Measurements from ENCODE around the gene CARNS1.

Gene CARNS1

GRCh38 chr11:67376063-67376820 is 39.2 kb upstream of the CARNS1 start:
- no peak for DNase-seq (ENCODE audit: low read depth in 1 of 2, low spot score in 1 of 2)

DNA sequence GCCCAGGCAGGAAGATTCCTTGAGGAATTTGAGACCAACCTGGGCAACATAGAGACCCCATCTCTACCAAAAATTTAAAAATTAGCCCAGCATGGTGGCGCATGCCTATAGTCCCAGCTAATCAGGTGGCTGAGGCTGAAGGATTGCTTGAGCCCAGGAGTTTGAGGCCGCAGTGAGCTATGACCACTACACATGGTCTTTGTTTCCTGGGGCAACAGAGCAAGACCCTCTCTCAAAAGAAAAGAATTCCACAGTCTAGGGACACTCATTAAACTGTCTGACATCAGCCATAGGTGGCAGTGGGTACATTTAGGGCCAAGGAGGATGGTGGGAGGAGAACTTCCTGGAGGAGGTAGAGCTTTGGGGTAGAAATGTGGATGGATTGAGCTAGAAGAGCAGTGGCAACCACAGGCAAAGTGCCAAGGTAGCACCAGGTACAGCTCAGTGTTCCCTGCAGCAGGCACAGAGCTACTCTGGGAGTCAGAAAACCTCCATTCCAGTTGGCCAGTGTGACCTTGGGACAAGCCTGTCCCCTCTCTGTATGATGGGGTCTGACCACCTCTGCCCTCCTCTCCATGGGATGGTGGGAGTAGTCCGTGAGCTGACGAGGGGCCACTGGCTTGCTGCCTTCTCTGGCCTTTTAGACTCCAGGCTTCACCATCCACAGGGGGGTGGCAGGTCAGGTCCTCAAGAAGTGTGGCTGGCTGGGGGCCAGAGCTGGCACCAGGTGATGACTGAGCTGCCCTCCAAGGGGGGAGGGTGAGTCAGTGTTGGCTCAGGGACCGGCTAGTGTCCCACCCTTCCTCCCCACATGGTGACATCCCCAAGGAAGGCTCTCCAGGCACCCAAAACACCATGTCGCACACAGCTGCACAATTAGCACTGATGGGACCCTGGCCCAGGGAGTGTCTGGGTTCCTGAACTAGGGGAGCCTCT is 38.3 kb upstream of the CARNS1 start:
- no peak for DNase-seq (ENCODE audit: low read depth in 1 of 2, low spot score in 1 of 2)

DNA sequence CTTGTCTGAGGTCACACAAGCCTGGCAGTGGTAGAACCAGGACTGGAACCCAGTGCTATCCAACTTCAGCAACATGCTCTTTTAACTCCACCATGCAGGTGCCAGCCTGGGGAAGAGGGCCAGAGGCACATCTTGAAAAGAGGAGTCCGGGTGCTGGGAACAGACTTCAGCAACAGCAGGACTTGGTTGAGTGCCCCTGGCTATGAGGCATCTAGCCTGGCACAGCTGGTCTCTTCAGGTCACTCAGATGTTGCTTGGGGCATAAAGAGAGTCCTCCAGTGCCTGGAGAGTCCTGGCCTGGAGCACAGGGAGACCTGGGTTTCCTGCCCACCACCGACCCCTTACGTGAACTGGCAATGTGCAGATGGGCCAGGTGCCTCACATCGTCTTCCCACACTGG is 36.9 kb upstream of the CARNS1 start:
- DNase-seq (ENCODE audit: low read depth in 1 of 2, low spot score in 1 of 2) = no peak

DNA sequence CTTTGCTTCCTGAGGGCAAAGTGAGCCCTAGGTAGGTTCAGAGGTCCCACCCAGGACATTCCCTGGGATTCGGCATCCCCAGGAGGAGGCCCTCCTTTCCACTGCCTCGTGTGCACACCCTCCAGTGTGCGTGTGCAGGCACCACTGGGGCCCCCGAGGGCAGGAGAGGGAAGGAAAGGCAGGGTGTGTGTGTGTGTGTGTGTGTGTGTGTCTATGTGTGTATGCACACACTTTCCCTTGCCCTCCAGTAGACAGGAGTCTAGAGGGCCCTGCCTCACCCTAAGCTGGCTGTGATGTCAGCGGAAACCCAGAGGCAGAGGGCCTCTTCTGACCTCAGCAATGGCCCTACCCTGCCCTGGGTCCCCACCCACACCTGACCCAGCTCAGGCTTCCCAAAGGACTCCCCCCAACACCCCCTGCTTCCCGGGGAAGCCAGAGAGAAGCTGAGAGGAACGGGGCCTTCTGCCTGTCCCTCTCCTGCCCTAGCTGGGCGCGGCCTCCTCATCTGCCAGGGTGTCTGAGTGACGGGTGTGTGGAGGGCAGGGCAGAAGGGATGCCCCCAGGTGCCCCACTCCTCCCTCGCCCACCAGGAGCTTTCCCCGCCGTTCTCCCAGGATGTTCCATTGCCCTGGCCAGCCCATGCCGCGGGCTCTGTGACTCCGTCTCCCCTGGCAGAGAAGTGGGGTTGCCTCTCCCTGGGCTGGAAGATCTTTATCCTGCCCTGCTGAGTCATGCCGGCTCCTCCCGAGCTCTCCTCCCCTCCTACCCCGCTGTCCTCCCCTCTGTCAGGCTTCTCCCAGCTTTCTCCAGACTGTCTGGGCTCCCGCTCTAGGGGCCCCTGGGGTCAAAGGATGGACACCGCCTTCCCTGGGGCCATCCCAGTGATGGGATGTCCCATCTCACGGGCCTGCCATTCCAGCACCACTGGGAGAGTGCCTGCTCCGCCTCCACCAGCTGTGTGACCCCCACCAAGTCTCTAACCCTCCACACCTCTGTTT is 36.1 kb upstream of the CARNS1 start:
- DNase-seq (ENCODE audit: low read depth in 1 of 2, low spot score in 1 of 2) = no peak

- no peak for DNase-seq (ENCODE audit: low read depth in 1 of 2, low spot score in 1 of 2)
Observed at GRCh38 chr11:67381244-67381972, 34.1 kb upstream of the CARNS1 start.

DNA sequence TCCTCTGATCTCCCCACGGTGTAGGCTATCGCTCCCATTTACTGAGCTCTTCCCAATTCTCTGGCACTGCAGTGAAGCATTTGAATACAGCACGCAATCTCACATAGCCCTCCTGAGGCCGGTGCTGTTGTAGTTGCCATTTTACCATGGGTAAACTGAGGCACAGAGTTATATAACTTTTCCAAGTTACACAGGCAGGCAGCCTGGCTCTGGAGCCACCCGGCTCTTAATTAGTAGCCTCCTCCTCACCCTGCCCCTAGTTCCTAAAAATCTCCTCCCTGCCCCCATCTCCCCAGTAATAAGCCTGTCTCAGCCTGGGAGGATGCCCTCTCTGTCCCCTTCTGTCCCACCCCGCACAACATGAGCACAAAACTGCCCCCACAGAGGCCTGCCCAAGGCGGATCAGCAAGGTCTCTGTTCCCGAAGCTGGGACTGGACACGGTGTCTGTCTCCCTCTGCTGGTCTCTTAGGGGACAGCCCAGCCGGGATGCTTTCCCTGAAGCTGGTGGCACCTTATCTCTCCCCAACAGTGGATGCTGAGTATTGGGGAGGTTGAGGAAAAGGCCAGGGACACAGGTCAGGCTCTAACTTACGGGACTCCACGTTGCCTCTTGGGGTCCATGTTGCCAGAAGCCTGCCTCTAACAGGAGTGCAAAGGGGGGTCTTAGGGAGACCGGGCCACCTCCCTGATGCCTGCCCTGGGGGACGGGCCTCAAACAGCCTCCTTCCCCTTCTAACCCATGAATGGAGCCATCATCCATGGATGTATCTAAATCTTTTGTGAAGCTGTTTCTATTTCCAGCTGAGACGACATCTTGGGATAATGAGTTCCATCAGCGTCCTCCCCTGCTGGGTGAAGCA is 33.0 kb upstream of the CARNS1 start:
- DNase-seq (ENCODE audit: low read depth in 1 of 2, low spot score in 1 of 2) = peak; percentile 72 to 75

GRCh38 chr11:67384851-67385366 is 30.6 kb upstream of the CARNS1 start:
- DNase-seq (ENCODE audit: low read depth in 1 of 2, low spot score in 1 of 2) = no peak

DNA sequence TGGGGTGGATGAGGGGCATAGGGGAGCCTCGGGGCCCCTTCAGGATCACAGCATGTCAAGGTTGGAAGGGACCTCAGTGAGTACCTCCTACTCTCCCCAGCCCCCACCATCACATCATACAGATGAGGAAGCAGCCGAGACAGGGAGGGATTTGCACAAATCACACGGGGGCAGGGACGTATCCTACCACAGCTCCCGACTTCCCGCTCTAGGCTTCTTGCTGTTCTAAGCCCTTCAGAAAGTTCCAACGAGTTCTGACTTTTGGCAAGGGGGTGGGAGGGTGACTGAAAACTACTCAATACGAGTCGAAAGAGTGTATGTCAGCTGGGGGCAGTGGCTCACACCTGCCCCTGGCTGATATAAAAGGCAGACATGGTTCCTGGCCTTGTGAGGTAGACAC is 28.4 kb upstream of the CARNS1 start:
- no peak for DNase-seq (ENCODE audit: low read depth in 1 of 2, low spot score in 1 of 2)

DNA sequence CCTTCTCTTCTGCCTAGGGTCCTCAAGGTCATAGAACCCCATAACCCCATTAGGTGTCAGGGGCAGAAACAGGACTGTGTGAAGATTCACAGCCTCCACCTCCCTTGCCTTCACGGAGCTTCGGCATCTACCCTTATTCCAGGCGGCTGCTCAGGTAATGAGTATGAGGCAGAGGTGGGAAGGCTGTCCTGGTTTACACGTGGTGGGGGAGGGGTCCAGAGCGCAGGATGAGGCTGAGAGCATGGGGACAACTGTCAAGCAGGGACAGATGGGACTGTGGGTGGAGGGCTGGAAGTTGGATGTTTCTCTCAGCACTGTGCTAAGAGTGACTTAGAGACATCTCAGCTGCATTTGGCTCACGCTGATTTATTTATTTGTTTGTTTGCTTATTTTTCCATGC is 28.0 kb upstream of the CARNS1 start:
- no peak for DNase-seq (ENCODE audit: low read depth in 1 of 2, low spot score in 1 of 2)

GRCh38 chr11:67389477-67389876 is 26.0 kb upstream of the CARNS1 start:
- no peak for DNase-seq (ENCODE audit: low read depth in 1 of 2, low spot score in 1 of 2)

- no peak for DNase-seq (ENCODE audit: low read depth in 1 of 2, low spot score in 1 of 2)
Observed at GRCh38 chr11:67390947-67391303, 24.6 kb upstream of the CARNS1 start.

DNA sequence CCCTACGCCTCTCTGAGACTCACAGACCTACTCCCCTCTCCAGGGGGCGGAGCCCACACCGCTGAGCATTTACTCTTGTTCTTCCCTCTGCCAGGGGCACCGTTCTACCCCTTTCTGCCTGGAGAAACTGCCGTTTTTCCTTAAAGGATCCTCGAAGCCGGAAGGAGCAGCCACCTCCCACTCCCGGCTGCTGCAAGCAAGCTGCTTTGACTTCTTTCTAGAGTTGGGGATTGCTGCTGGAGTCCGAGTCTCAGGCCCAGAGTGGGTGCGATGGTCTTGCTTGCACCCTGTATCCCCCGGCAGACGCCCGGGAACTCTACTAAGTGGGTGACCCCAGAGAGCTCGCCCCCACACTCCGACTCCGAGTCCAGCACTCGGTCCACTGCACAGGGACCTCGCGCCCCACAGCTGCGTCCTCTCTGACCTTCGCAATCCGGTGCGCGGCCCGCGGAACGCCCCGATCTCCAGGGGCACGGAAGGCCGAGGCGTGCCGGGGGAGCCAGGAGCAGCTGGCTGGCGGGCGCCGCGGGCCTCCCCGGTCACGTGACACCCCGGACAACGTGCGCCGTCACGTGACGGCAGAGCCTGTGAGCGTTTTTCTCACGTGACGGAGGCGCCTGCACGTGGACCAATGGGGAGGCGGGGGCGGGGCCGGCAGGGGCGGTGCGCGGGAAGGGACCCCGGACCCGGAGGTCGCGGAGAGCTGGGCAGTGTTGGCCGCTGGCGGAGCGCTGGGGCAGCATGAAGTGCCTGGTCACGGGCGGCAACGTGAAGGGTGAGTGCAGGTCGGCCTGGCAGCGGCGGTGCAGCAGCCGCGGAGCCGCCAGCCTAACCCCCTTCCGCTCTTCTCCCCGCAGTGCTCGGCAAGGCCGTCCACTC is 23.9 kb upstream of the CARNS1 start, which contains the start of gene RAD9A:
TSS of gene RAD9A (plus strand) at position 683 of the 879 bp plus-strand sequence. CDS start at position 742, 59 bp downstream.
- peak; percentile 85 to 90 for DNase-seq (ENCODE audit: low read depth in 1 of 2, low spot score in 1 of 2)

- no peak for DNase-seq (ENCODE audit: low read depth in 1 of 2, low spot score in 1 of 2)
Observed at GRCh38 chr11:67392183-67392715, 23.2 kb upstream of the CARNS1 start.

GRCh38 chr11:67393437-67393836 is 22.0 kb upstream of the CARNS1 start:
- DNase-seq (ENCODE audit: low read depth in 1 of 2, low spot score in 1 of 2) = no peak

DNA sequence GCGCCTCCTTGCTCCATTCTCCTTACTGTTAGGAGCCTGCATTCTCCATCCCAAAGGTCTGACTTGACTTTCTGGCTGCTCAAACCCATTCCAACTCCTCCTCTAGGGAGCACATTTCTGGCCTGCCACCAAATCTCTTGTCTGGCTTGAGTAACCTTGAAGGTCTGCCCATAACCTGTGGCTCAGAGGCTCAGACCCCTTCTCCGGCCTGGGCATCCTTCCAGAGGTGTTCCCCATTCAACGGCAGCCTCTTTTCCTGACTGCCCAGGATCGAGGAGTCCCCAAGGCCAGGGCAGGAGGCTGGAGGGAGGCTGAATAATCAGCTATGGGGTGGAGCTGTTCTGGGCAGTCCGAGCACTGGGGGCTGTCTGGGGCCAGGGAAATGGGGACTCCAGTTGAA is 21.5 kb upstream of the CARNS1 start:
- DNase-seq (ENCODE audit: low read depth in 1 of 2, low spot score in 1 of 2) = no peak

DNA sequence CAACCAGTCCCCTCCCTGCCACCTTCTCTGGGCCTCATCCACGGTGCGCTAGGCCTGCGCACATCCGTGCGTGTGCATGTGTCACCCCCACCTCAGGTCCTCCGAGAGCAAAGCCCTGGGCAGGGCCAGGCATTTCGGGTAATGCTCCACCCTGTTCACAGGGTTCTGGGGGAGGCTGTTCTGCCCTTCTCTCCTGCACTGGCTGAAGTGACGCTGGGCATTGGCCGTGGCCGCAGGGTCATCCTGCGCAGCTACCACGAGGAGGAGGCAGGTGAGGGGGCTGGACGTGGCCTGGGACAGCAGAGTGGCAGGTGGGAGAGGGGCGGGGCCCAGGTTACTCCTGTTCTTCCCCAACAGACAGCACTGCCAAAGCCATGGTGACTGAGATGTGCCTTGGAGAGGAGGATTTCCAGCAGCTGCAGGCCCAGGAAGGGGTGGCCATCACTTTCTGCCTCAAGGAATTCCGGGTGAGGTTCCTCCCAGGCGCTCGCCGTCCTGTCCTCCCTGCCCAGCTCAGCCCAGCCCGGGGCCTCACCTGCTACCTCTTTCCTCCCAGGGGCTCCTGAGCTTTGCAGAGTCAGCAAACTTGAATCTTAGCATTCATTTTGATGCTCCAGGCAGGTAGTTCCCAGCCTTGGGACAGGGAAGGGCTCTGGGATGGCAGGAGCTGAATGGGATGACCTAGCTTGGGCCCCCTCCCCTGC is 19.8 kb upstream of the CARNS1 start:
- DNase-seq (ENCODE audit: low read depth in 1 of 2, low spot score in 1 of 2) = no peak

DNA sequence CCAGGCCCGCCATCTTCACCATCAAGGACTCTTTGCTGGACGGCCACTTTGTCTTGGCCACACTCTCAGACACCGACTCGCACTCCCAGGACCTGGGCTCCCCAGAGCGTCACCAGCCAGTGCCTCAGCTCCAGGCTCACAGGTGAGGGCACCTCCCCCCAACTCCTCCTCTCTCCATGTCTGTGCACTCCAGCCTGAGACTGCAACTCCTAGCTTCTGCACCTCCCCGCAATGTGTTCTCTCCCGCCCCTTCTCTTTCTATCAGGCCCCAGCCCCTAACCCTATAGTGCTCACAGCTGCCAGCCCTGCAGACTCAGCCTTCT is 19.3 kb upstream of the CARNS1 start:
- DNase-seq (ENCODE audit: low read depth in 1 of 2, low spot score in 1 of 2) = no peak
